Activated T-cell treated with anti-CD3 and anti-CD28 coated beads, Interleukin-2, amount 50 U/mL, for 72 hours (primary cell): Measurements from ENCODE around the gene ADSS2. TPM values are rescaled to one million over a fixed set of nuclear protein-coding genes. Genes with fewer than 3 reads are reported as not detected.

ENCODE experiments used
- ATAC-seq, 2 donors: fragments of 150-1000 bp; cut with Tn5 transposase; replicated peaks in 1 of 2; 2 replicates each; pipeline ENCODE4 v1.10.0; 2021; ENCODE audit warnings: moderate library complexity in 2 of 2, mild to moderate bottlenecking in 1 of 2
- DNase-seq, 2 donors: peaks; one replicate each; pipeline ENCODE4 v3.0.0; 2021 to 2022; ENCODE audit warnings: mixed read lengths in 1 of 2
- H3K27ac Mint-ChIP-seq: one replicate; pipeline ENCODE4 v1.8.0; 2022; ENCODE audit warnings: mild to moderate bottlenecking, moderate library complexity, mixed read lengths
- H3K27me3 Mint-ChIP-seq: one replicate; pipeline ENCODE4 v1.8.0; 2022; ENCODE audit warnings: low read depth, mixed read lengths
- H3K36me3 Mint-ChIP-seq, 2 donors: one replicate each; pipeline ENCODE4 v1.8.0; 2022; ENCODE audit warnings: mixed read lengths in 2 of 2, mild to moderate bottlenecking in 1 of 2; ENCODE audit not compliant: insufficient read depth in 2 of 2
- H3K4me1 Mint-ChIP-seq: one replicate; pipeline ENCODE4 v1.8.0; 2022; ENCODE audit warnings: low read depth, mixed read lengths
- H3K4me3 Mint-ChIP-seq, 2 donors: one replicate each; pipeline ENCODE4 v1.8.0; 2022; ENCODE audit warnings: mild to moderate bottlenecking in 2 of 2, mixed read lengths in 2 of 2, moderate library complexity in 2 of 2
- H3K9me3 Mint-ChIP-seq, 2 donors: one replicate each; pipeline ENCODE4 v1.8.0; 2022; ENCODE audit warnings: mixed read lengths in 2 of 2
- total RNA-seq, 2 donors: library from RNA; stranded (reverse); gene quantifications; one replicate each; pipeline ENCODE4 v1.2.3, GENCODE V29; 2022

Gene ADSS2
- total RNA-seq, 2 donors from 2014 or later, result 46.5 to 51.1 TPM

DNA sequence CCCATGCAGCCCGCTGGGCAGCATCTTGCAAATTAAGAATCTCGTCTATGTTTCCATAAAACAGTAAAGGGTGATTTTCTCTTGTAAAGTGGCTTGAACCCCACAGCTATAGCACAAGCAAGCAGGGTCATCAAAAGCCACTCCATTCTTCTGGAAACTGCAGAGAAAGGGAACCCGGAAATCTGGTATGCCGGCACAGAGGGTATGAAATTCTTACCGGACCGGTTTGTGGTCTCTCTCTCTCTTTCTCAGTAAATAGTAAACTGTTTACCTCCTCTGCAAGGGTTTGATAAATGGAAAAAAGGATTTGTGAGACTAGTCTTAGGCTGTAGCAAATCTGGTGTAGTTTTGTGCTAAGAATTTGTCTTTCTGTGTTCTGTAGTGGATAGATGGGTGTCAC is 2.7 kb upstream of the ADSS2 start:
- peaks cover 36% of the 10 kb centered on the region for H3K4me1 Mint-ChIP-seq

DNA sequence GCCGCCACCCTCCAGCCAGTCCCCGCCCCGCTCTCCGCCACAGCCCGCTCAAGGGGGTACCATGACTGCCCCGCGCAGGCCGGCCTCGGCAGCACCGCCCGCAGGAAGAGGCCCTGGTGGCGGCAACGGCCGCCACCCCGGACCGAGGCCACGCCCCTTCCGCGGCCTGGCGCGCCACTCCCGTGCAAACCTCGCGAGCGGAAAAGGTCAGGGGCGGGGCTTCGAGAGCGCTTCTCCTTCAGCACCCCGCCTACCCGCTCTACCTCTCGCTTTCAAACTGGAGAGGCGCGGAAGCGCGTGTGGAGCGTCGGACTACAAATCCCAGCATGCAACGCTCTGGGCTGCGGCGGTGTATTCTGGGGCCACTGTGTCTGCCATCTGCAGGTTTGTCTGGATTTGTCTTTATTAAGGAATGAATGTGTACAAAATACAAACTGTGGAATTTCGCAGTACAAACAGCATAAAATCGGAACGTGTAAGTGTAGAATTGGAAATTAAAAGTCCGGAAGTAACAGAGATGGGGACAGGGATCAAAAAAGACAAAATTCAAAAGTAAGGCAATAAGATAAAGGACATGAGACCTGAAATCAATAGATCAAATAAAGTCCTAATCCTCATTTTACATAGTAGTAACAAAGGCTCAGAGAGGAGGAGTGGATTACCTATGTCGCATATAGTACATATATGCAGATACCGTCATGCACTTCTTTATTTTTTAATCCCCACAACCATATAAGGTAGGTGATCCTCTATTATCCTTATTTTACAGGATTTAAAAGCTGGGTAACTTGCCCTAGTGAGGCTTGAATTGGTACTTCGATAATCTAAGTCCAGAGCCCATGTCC is 464 bp upstream of the ADSS2 start:
- no peaks in the 10 kb centered on the region for H3K27me3 Mint-ChIP-seq
- peak; percentile 99 for DNase-seq
- H3K27ac Mint-ChIP-seq, result peak overlapping the region; percentile 89
- H3K4me1 Mint-ChIP-seq, result peaks cover 58% of the 10 kb centered on the region
- H3K4me3 Mint-ChIP-seq, result peak overlapping the region; percentile 85 to 90
- peak; percentile 93 to 95 for ATAC-seq
- peaks cover 10 to 18% of the 10 kb centered on the region in 2 donors for H3K36me3 Mint-ChIP-seq
- no peaks in the 10 kb centered on the region for H3K9me3 Mint-ChIP-seq

More for the DNA sequence above, 2.7 kb upstream of the ADSS2 start:
- Mint-ChIP-seq H3K9me3 (no peaks in the 10 kb centered on the region), H3K27ac (no peak overlapping the region), H3K36me3 (peaks cover 8 to 15% of the 10 kb centered on the region in 2 donors), H3K4me3 (no peak overlapping the region), H3K27me3 (no peaks in the 10 kb centered on the region)
- DNase-seq (no peak), ATAC-seq (no peak)

DNA sequence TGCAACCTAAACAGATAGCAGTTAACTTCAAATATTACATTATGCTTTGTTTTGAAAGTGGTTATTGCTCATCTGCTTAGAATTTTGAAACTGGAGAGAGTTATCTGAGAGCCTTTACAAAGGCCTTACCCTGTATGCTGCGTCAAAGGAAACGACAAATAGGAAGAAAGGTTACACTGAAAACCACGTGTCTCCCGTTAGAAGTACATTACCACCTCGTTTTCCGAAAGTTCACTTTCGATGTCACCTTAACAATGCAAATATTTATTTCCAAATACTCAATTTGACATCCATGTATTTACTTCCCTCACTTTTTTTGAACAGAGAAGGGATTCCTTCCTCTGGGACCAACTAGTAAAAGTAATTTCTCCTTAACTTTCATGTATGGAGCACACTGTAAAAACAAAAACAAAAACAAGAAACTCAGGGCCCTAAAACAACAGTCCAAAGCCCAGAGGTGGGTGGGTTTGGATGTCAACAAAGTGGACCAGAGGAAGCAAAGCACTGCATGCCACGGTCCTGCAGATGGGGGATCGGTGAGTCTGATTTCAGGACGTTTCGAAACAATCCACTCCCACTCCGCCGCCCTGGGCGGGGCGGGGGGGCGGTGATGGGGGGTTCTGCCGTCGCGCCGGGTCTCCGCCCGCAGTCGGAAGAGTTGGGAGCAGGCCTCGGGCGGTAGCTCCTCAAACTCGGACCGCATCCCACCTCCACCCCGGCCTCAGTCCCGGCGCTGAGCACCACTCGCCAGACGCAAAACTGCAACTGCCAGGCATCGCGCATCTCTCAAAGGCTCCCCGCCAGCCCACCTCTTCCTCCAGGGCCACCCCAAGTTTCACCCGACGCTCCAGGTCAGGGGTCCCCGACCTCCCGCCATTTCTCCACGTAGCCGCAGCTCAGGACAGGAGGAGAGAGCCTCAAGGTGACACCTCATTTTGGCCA is 841 bp downstream of the ADSS2 start:
- peak in 1 of 2 donors; percentile 19 for ATAC-seq
- Mint-ChIP-seq H3K9me3 (no peaks in the 10 kb centered on the region), H3K27ac (peak overlapping the region; percentile 98), H3K27me3 (no peaks in the 10 kb centered on the region), H3K4me3 (peak overlapping the region; percentile 85 to 90), H3K36me3 (peaks cover 12 to 23% of the 10 kb centered on the region in 2 donors), H3K4me1 (peaks cover 71% of the 10 kb centered on the region)
- DNase-seq, result peak; percentile 59 to 68

DNA sequence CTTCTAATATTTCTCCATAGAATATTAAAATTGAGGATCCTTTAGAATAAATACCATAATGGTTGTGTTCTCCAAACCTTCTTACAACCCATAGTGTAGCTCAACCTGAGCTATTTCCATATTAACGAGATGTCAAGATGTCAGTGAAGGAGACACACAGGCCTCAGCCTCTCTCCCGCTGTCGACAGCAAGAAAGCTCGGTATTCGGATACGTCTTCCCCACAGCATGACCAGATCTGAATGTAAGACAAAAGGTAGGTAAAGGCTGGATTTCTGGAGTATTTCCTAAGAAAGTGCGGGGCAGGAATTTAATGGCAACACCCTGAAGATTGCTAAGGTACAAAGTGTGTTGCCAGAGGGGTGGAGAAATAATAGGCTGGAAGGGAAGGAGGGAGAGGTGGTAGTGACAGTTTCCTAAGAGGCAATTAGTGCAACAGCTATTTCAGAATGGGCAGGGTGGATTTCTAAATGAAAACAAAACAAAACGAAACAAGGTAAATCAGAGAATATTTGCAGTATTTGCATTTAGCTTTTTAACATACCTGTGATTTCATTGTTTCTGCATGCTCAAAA is 1.7 kb downstream of the ADSS2 start:
- H3K4me3 Mint-ChIP-seq, result peak overlapping the region; percentile 85 to 90
- no peaks in the 10 kb centered on the region for H3K9me3 Mint-ChIP-seq
- peaks cover 80% of the 10 kb centered on the region for H3K4me1 Mint-ChIP-seq
- H3K36me3 Mint-ChIP-seq, result peaks cover 12 to 28% of the 10 kb centered on the region in 2 donors
- H3K27me3 Mint-ChIP-seq, result no peaks in the 10 kb centered on the region
- ATAC-seq, result no peak
- H3K27ac Mint-ChIP-seq, result peak overlapping the region; percentile 98
- DNase-seq, result no peak

DNA sequence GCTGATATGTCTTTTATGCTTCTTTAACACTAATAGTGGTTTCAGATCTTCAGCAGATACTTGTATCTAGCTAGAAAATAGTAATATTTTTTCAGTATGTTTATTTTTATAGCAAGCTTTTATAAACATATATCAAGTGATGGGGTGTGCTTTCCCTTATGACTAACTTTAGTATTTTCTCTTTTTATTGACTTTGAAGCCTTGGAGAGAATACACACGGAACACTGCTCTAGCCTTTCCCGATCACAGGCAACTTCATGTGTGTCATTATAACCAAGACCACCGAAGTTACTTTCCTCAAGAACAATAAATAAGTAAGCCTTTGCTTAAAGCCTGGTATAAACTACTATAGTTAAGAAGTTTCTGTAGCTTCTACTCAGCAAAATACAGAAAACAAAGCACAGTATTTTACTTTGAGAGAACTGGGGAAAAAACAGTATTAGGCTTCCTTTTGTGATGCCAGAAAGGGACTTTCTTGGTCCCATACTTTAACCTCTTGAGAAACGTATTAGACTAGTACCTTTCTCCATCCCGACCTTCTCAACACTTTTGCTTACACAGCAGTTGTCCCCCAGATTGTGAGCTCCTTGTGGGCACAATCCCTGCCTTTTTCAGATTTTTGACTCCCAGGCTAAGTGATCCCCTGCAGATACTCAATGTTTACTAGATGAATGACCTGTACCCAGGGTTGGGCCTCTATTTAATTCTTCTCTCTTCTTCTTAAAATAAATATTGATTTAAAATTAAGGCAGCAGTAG is 3.3 kb downstream of the ADSS2 start:
- peak overlapping the region; percentile 50 for H3K27ac Mint-ChIP-seq
- peak overlapping the region; percentile 30 to 34 for H3K4me3 Mint-ChIP-seq
- H3K36me3 Mint-ChIP-seq, result peaks cover 14 to 30% of the 10 kb centered on the region in 2 donors
- no peaks in the 10 kb centered on the region for H3K9me3 Mint-ChIP-seq
- peaks cover 76% of the 10 kb centered on the region for H3K4me1 Mint-ChIP-seq
- H3K27me3 Mint-ChIP-seq, result no peaks in the 10 kb centered on the region
- ATAC-seq (no peak), DNase-seq (no peak)

DNA sequence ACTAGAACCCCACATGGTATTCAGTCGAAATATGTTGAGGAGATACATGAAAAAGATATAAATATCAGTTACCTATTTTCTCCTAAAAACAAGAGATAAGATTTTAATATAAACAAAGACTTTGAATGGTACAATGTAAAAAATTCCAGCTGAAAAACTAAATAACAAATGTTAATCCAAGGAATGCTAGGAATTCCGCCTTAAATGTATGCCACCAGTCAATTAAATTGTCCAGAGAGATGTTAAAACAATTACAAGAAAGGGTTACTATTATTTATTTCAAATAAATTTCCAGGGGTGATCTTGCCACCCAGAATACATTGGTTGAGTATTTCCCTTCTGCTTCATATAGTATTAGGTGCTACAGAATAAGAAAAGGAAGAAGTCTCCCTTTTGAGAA is 4.2 kb downstream of the ADSS2 start:
- Mint-ChIP-seq H3K9me3 (no peaks in the 10 kb centered on the region), H3K4me1 (peaks cover 77% of the 10 kb centered on the region), H3K4me3 (peak overlapping the region; percentile 9 to 55), H3K36me3 (peaks cover 14 to 28% of the 10 kb centered on the region in 2 donors), H3K27ac (peak overlapping the region; percentile 92), H3K27me3 (no peaks in the 10 kb centered on the region)
- DNase-seq (no peak), ATAC-seq (no peak)

DNA sequence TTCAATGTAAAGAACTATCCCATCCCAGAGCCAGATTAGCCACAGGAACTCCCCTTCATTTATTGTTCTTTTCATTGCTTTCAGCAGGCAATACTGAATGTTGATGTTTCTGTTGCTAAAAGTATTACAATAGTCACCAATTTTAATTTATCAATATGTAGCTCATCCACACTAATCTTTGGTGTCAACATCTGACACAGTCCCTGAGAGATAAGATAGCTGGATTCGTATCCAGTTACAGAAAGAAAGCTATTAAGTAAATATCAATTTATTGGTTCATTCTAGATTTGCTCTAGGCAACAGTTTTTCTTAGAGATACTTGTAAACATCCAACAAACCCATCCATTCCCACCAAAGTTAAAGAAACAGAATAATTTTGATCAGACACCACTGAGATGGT is 4.7 kb downstream of the ADSS2 start:
- no peaks in the 10 kb centered on the region for H3K9me3 Mint-ChIP-seq
- peaks cover 73% of the 10 kb centered on the region for H3K4me1 Mint-ChIP-seq
- peak overlapping the region; percentile 92 for H3K27ac Mint-ChIP-seq
- peaks cover 12 to 26% of the 10 kb centered on the region in 2 donors for H3K36me3 Mint-ChIP-seq
- ATAC-seq (no peak), DNase-seq (no peak)
- H3K4me3 Mint-ChIP-seq, result peak overlapping the region; percentile 9 to 55
- no peaks in the 10 kb centered on the region for H3K27me3 Mint-ChIP-seq

DNA sequence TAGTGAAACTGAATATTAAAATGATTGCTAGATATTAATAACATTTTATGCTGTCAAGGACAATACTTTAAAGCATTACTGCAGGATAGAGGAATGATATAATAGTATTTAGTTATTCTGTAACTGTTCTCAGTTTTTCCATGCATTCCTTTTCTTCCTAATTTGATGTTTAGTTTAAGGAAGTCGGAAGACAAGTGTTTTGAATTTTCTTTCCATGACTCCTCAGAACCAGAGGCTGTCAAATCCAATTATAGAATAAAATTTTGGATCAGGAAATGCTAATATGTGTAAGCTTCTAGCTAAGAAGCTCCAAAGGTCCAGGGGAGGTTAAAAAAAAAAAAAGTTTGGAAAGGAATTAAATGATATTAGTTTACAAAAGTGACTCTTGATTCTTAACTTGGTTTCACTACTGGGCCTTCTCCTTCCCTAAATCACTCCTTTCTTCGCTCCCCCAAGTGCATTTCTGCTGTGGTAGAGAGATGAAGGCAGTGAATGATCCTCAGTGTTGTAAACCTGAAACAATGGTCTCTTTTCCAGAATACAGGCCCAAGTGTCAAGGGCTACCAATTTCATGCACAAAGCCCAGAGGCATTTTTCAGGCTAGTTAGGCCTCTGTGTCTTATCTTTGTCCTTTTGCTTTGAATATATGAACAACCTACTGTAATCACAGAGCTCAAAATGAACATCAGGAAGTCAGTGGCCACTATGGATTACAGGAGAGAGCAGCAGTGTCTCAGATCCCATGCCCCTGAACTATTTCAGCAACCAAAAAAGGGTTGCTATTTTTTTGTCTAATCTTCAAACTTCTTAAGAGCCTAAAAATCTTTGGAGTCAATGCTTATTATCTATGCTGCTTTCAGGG is 6.2 kb downstream of the ADSS2 start:
- Mint-ChIP-seq H3K27ac (peak overlapping the region; percentile 95), H3K36me3 (peaks cover 8 to 23% of the 10 kb centered on the region in 2 donors)
- ATAC-seq, result no peak

DNA sequence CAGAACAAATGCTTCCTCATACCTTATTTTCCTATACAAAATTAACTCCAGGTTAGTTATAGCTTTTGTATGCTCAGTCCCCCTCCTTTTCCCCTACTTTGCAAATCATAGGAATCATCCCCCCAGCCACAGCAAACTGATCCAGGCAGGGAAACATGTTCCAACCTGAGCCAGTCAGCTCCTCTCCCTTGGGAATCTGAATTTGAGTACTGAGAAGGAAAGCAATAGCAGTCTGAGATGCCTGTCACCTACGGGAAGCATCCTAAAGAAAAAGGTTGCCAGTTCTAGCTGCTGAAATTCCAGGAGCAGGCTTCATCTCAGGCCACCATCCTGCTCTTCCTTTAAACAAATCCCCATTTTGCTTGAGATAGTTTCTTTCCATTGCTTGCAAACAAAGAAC is 6.9 kb downstream of the ADSS2 start:
- Mint-ChIP-seq H3K9me3 (no peaks in the 10 kb centered on the region), H3K4me3 (no peak overlapping the region), H3K4me1 (peaks cover 65% of the 10 kb centered on the region), H3K36me3 (peaks cover 7 to 21% of the 10 kb centered on the region in 2 donors), H3K27me3 (no peaks in the 10 kb centered on the region), H3K27ac (peak overlapping the region; percentile 95)
- ATAC-seq, result no peak
- no peak for DNase-seq

More for the DNA sequence above, 6.2 kb downstream of the ADSS2 start:
- DNase-seq, result no peak
- peak overlapping the region in 1 of 2 donors; percentile 55 for H3K4me3 Mint-ChIP-seq
- H3K9me3 Mint-ChIP-seq, result no peaks in the 10 kb centered on the region
- peaks cover 69% of the 10 kb centered on the region for H3K4me1 Mint-ChIP-seq
- H3K27me3 Mint-ChIP-seq, result no peaks in the 10 kb centered on the region

DNA sequence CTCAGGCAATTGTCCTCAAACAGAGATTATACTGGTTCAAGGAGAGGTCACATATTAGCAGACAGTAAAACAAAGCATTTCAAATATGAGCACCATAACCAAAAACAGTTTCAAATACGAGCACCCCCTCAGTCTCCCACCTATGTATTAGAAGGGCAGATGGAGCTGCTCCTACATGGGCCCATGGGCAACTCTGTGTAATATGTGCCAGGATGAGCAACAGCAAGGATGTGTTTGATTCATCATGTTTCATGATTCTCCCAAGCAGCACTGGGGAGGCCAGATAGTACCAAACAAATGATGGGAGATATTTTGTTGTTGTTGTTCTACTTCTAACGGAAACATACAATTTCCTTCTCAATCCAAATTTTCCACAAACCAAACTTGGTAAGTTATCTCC is 8.9 kb downstream of the ADSS2 start:
- H3K36me3 Mint-ChIP-seq, result peaks cover 5 to 14% of the 10 kb centered on the region in 2 donors
- H3K27ac Mint-ChIP-seq, result no peak overlapping the region
- no peak overlapping the region for H3K4me3 Mint-ChIP-seq
- peaks cover 62% of the 10 kb centered on the region for H3K4me1 Mint-ChIP-seq
- ATAC-seq (no peak), DNase-seq (no peak)
- no peaks in the 10 kb centered on the region for H3K27me3 Mint-ChIP-seq
- no peaks in the 10 kb centered on the region for H3K9me3 Mint-ChIP-seq

DNA sequence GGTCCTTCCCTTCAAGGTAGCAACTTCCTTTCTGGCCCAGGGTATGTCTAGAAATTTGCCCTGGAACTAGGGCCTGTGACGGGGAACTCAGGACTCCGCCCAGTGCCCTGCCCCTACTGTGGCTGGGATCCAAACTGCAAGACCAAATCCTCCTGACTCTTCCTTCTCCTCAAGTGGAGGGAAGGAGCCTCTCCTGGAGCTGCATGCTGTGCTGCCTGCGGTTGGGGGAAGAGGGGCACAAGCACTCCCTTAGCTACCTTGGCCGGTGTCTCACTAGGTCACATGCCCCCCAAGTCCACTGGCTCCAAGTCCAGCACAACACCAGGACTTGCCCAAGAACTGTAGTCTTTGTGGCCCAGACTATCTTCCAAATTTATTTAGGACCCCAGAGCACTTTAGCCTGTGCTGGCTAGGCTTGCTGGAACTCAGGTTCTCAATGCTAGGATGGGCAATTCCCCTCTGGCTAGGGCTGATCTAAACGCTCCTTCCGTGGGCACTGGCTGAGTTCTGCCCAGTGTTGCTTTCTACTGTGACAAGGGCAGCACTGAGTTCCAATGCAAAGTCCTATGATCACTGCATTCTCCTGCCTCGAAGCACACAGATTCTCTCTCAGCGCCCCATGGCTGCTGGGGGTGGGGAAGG is 12.2 kb downstream of the ADSS2 start:
- DNase-seq (no peak), ATAC-seq (no peak)
- Mint-ChIP-seq H3K36me3 (peaks cover 4 to 10% of the 10 kb centered on the region in 2 donors), H3K9me3 (no peaks in the 10 kb centered on the region), H3K4me3 (no peak overlapping the region), H3K4me1 (peaks cover 56% of the 10 kb centered on the region), H3K27ac (no peak overlapping the region), H3K27me3 (no peaks in the 10 kb centered on the region)
